ENCODE data around the gene PIGL. TPM values are rescaled to one million over a fixed set of nuclear protein-coding genes. Genes with fewer than 3 reads are reported as not detected.

PIGL gene
- total RNA-seq, 1 donor from 2014 or later: 7.1 TPM

GRCh38 chr17:16319969-16320368 is 103.0 kb downstream of the PIGL start:
- DNase-seq: no peak
- H3K36me3 ChIP-seq: peaks cover 47% of the 10 kb centered on the region
- intact Hi-C loops (cut with micrococcal nuclease): no loop called here
- no peaks in the 10 kb centered on the region for H3K4me1 ChIP-seq
- no peaks in the 10 kb centered on the region for H3K9me3 ChIP-seq (replicated peaks)
- no peak for TF ChIP-seq CTCF (IDR thresholded peaks at IDR 0.05; ENCODE audit: borderline replicate concordance)
- no peaks in the 10 kb centered on the region for H3K27me3 ChIP-seq (ENCODE audit: low read depth)
- H3K27ac ChIP-seq (replicated peaks): no peak overlapping the region
- no peak overlapping the region for H3K4me3 ChIP-seq

GRCh38 chr17:16322636-16323035 is 105.6 kb downstream of the PIGL start:
- Histone ChIP-seq H3K4me1 (no peaks in the 10 kb centered on the region), H3K36me3 (peaks cover 54% of the 10 kb centered on the region), H3K4me3 (no peak overlapping the region), H3K27me3 (ENCODE audit: low read depth) (no peaks in the 10 kb centered on the region), H3K27ac (replicated peaks) (no peak overlapping the region), H3K9me3 (replicated peaks) (no peaks in the 10 kb centered on the region)
- DNase-seq: no peak
- intact Hi-C loops (cut with micrococcal nuclease): no loop called here
- TF ChIP-seq CTCF (IDR thresholded peaks at IDR 0.05; ENCODE audit: borderline replicate concordance): no peak

- no peak overlapping the region for H3K27ac ChIP-seq (replicated peaks)
- H3K9me3 ChIP-seq (replicated peaks): no peaks in the 10 kb centered on the region
- no peak overlapping the region for H3K4me3 ChIP-seq
- no peaks in the 10 kb centered on the region for H3K27me3 ChIP-seq (ENCODE audit: low read depth)
- no peak for DNase-seq
- no peak for TF ChIP-seq CTCF (IDR thresholded peaks at IDR 0.05; ENCODE audit: borderline replicate concordance)
- intact Hi-C loops (cut with micrococcal nuclease): no loop called here
- peaks cover 39% of the 10 kb centered on the region for H3K36me3 ChIP-seq
- H3K4me1 ChIP-seq: peaks cover 14% of the 10 kb centered on the region
Observed at GRCh38 chr17:16325964-16326363, 109.0 kb downstream of the PIGL start.

GRCh38 chr17:16327018-16327417 is 110.0 kb downstream of the PIGL start:
- intact Hi-C loops (cut with micrococcal nuclease): no loop called here
- Histone ChIP-seq H3K36me3 (peaks cover 34% of the 10 kb centered on the region), H3K27me3 (ENCODE audit: low read depth) (no peaks in the 10 kb centered on the region), H3K9me3 (replicated peaks) (no peaks in the 10 kb centered on the region), H3K4me3 (no peak overlapping the region), H3K4me1 (peaks cover 14% of the 10 kb centered on the region), H3K27ac (replicated peaks) (no peak overlapping the region)
- no peak for TF ChIP-seq CTCF (IDR thresholded peaks at IDR 0.05; ENCODE audit: borderline replicate concordance)
- DNase-seq: no peak

- no peak for TF ChIP-seq CTCF (IDR thresholded peaks at IDR 0.05; ENCODE audit: borderline replicate concordance)
- no peak for DNase-seq
- Histone ChIP-seq H3K36me3 (peaks cover 25% of the 10 kb centered on the region), H3K27ac (replicated peaks) (no peak overlapping the region), H3K4me3 (no peak overlapping the region), H3K4me1 (peaks cover 14% of the 10 kb centered on the region), H3K27me3 (ENCODE audit: low read depth) (no peaks in the 10 kb centered on the region), H3K9me3 (replicated peaks) (no peaks in the 10 kb centered on the region)
- intact Hi-C loops (cut with micrococcal nuclease): no loop called here
Observed at GRCh38 chr17:16328997-16329396, 112.0 kb downstream of the PIGL start.
